NK-92 (cell line): ENCODE measurements around the gene GLYATL1B.
"Not testable (repeated sequence)": the region's sequence is repeated elsewhere in the genome, so short reads cannot be mapped to it uniquely, and the experiment has no call there.

ENCODE experiments used
- DNase-seq: peaks from one replicate; lab custom pipeline; 2025; ENCODE audit not compliant: unreplicated experiment; lab: John Stamatoyannopoulos, UW

The GLYATL1B gene

DNA sequence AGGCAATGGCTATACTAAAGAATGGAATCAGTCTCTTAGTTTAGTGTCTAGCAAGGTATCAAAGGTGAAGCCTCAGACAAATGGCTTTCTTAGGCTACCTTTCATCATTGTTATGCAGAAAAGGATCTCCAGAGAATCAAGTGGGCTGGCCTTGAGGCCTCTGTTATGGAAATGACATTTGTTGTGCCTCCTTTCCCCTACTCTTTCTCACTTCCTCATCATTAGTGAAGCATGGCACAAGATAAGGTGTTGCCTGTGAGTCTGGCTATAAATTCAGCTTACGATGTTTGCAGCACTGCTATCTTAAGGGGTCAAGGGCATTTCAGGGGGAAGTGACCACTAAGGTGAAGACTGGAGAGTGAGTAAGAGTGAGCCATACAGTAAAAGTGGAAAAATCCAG is 9.1 kb downstream of the GLYATL1B start:
- not testable (repeated sequence) for DNase-seq

DNA sequence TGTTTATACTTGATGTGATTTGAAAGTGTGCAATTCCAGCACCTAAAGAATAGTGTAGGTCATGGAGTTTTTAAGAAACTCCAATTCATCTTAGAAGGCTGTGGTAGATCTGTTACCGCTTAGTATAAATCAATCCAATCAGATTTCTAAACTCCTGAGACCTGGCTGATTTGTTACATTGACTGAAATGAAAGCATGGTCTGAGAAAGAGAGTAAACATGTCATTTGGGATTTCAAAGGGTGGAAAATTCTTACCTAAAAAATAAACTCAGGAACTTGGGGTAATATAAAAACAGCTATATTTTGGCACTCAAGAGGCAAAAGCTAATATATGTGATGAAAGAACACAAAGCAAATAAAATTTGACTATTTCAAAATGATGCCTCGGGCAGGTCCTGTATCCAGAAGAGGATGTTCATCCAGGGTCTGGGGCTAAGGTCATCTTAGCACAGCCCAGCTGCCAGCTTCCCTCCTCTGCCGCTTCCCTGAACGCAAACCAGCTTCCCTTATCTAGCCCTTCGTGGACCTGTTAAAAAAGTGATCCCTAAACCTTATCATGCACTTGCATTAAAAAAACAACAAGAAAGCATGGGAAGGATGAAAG is 10.0 kb downstream of the GLYATL1B start:
- DNase-seq: not testable (repeated sequence)

DNA sequence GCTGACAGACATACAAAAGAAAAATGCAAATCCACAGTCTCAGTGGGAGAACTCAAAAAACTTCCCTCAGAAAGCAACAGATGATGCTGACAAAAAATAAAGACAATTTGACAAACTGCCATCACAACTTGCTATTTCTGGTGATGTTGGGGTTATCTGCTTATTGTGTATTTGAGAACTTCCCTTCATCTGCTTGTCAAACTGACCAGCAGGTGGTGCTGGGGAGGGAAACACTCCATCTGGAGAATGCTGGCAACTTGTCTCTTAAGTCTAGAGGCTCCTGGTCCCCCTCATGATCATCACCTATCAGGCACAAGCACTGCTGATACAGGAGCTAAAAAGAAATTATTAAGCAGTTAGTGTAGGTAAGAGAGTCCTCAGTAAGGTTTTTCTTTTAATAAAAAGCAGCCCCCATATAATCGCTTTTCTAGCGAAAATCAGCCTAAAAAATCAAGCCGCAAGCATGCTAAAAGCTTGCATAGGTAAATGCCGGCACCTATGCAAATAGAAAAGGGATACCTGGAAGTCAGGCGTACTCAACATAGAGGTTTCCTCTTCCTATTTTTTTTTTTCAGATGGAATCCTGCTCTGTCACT is 11.1 kb downstream of the GLYATL1B start:
- no peak for DNase-seq

- not testable (repeated sequence) for DNase-seq
Measured at GRCh38 chr11:59097938-59098337, 11.8 kb downstream of the GLYATL1B start.

GRCh38 chr11:59102259-59102765 is 16.2 kb downstream of the GLYATL1B start:
- DNase-seq: no peak

DNA sequence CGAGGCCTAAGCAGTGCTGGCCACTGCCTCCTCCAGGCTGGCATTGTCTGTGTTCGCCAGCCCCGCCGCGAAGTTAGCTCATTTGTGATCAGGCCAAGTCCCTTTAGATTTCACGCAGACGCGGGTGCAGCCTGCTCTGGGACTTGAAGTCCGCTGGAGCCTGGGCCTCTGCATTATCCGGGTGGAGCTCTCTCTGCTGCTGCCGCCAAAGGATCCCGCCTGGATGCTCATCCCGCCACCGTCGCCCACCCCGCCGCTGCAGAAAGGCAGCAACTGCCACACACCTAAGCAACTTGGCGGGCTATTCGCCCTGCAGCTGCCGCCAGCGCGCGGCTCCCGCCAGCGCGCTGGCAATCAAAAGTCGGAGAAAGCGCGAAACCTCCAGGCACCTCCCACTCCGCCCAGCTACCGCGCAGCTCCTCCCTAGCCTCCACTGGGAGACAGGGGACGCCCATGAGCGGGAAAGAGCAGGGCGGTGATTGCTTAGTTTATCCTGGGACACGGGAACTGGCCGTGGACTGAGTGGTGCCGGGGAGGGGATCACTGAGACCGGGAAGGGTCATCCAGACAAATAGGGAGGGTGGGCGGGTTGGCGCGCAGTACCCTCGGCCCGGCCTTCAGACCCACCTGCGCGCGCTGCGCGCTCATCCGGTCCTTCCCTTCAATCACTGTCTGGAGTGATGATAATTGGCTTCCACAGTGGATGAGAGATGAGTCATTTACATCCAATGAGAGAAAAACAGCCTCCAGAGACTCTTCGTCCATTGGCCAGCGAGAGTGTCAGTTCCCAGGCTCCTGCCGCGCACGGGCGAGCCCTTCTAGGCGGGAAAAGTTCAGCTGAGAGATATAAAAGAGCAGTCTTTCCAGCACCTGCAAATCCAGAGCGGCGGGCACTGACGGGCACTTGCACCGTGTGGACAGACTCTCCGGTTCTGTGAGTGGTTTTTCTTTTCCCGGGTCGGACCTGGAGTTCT is 20.5 kb downstream of the GLYATL1B start, which contains the start of gene FAM111B:
Gene FAM111B (plus strand): TSS at position 875 of the 974 bp plus-strand sequence. CDS start 2,389 bp downstream, outside the sequence.
- DNase-seq: no peak

DNA sequence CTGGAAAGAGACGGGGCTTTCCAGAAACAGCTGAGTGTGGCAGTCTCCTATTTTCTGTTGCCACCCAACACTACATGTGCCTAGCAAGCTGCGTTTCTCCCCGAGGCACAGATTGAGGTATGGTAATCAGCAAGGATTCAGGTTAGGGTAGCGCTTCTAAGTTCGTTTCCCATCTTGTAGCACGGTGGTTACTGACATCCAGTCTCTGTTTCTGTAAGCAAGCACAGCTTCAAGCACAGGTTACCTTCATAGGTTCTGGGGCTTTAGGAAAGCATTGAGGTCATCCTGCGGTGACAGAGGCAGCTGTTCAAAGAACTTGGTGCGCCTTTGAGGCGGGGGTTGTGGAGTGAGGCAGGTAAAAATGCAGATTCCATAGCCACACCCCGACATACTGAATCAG is 21.6 kb downstream of the GLYATL1B start:
- DNase-seq: not testable (repeated sequence)

GRCh38 chr11:59112494-59112893 is 26.4 kb downstream of the GLYATL1B start:
- DNase-seq: no peak

- DNase-seq: no peak
Measured at GRCh38 chr11:59114344-59114743, 28.2 kb downstream of the GLYATL1B start.

DNA sequence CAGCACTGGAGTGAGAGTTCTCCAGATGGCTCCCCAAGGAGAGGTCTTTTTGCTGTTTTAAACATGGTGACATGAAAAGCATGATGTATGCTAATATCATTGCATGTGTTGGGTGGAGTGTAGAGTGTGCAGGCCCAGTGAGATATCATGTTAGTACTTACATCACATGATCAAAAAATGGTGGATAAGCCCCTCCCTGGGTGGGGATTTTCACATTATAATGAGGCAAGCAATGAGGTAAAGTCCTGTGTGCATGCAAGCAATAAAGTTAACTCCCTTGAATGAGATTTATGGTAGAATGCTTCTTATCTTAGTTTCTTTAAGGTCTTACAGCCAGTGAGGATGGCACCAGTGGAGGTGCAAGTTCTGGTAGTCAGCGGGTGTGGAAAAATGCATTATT is 29.4 kb downstream of the GLYATL1B start:
- no peak for DNase-seq

- DNase-seq: no peak
Measured at GRCh38 chr11:59117774-59118173, 31.7 kb downstream of the GLYATL1B start.

DNA sequence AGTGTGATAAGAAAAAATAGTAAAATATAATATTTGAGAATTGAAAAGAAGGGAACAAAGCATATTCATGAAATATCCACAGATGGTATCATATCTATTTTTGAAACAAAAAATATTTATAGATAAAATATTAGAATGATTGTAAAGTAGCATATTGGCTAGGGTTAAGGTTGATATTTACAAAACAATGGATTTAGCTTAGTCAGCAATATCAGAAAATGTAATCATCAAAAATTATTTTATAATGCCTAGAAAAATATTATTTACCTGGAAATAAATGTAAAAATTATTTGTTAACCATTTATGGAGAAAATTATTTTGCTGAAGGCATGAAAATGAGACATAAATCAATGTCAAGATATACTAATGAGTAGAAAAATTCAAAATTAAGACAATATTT is 33.7 kb downstream of the GLYATL1B start:
- DNase-seq: no peak

GRCh38 chr11:59135648-59136461 is 49.7 kb downstream of the GLYATL1B start:
- no peak for DNase-seq

DNA sequence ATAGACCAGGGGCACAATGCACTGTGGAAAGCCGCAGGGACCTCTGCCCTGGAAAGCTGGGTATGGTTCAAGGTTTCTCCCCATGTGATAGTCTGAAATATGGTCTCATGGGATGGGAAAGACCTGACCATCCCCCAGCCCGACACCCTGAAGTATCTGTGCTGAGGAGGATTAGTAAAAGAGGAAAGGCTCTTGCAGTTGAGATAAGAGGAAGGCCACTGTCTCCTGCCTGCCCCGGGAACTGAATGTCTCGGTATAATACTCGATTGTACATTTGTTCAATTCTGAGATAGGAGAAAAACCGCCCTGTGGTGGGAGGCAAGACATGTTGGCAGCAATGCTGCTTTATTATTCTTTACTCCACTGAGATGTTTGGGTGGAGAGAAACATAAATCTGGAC is 50.4 kb downstream of the GLYATL1B start:
- not testable (repeated sequence) for DNase-seq

GRCh38 chr11:59137190-59137589 is 51.1 kb downstream of the GLYATL1B start:
- no peak for DNase-seq

DNA sequence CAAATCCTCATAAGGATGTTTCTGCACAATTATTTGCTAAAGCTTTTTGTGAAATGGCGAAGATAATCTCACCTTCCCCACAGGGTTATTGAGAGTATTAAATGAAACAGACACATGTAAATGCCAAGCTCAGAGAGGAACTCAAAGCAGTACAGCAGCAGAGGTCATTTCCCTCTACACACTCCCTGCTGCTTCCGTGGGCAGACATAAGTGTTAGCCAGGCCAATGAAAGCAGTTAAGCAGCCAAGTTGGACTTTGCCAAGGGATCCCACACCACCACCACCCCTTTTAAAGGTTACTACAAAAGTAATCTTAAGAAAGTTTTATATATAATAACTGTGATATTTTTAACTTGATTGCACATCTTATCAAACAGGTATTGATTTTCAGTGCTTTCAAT is 52.5 kb downstream of the GLYATL1B start:
- DNase-seq: no peak

DNA sequence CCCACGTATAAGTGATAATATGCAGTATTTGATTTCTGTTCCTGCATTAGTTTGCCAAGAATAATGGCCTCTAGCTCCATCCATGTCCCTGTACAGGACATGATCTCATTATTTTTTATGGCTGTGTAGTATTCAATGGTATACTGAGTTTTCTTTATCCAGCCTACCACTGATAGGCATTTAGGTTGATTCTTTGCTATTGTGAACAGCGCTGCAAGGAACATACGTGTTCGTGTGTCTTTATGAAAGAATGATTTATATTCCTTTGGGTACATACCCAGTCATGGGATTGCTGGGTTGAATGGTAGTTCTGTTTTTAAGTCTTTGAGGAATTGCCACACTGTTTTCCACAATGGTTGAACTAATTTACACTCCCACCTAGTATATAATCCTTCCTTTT is 55.1 kb downstream of the GLYATL1B start:
- no peak for DNase-seq

DNA sequence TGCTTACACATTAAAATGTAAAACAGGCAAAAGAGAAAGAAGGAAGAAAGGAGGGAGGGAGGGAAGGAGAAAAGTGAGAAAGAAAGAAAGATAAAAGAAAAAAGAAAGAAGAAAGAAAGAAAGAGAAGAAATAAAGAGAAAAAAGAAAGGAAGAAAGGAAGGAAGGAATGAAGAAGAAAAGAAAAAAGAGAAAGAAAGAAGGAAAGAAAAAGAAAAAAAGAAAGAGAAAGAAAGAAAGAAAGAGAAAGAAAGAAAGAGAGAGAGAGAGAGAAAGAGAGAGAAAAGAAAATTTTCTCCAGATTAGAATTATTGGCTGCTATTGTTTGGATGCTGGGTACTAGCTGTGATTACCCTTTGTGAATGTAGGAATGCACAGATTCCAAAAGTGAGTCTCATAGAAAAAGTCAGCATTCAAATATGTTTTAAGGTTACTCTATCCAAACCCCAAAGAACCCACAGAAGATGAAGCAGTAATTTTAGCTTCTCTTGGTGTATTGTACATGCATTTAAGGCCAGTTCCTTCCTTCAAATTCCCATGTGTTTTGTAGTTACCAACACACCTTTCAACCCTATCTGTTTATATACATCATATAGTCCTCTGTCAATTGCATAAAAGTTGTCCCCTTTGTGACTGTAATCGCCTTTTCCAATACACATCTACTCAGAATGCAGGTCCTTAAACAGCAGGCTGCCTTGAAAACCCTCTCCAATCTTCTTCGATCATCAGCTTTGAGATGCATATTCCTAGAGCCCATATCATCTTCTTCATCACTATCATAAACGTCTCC is 55.8 kb downstream of the GLYATL1B start:
- DNase-seq: no peak

DNA sequence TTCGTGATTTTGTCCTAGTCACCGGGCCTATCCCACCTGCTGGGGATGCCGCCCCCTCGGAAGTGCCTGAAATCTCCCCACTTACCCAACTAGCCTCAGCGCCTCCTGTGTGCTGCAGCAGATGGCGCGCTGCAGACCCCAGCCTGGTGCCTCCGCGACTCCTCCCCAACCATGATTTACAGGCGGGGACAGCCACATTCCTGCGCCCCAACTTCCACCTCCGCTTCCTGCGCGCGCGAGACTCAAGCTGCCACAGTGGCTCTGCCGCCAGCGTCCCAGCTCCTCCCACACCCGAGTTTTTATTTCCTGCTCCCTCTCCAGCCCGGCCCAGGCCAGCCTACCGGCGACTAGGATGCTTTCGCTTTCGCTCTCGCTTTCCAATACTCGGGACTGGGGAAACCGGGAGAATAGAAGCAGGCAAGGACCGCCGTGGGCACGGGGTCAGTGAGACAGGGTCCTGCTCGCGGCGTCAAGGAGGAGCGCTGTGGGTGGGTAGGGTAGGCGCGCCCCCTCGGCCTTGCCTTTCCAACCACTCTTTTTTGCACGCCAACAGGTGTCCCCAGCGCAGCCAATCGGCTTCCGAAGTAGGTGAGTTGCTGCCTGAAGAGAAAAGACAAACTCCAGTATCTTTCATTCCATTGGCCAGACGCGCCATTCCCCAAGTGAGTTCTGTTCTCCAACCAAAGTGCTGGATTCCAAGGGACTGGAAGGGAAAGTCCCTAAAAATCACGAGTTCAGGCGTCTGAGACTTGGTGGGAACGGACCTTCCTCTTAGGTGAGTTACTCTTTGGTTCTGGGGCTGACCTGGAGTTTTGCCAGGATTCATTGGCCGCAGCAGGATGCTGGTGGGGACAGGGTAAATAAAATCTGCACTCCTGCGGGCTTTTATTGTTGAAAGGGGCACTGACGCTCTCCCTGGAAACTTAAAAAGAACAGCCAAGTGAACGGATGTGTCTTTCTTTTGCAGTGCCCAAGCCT is 56.7 kb downstream of the GLYATL1B start, which contains the start of gene FAM111A:
Gene FAM111A (plus strand): TSS at position 327 of the 978 bp plus-strand sequence. CDS start 6,017 bp downstream, outside the sequence.
- DNase-seq: no peak
